ENCODE measurements around the gene LGALS9B.
"Not testable (repeated sequence)": the region's sequence is repeated elsewhere in the genome, so short reads cannot be mapped to it uniquely, and the experiment has no call there.

LGALS9B gene

DNA sequence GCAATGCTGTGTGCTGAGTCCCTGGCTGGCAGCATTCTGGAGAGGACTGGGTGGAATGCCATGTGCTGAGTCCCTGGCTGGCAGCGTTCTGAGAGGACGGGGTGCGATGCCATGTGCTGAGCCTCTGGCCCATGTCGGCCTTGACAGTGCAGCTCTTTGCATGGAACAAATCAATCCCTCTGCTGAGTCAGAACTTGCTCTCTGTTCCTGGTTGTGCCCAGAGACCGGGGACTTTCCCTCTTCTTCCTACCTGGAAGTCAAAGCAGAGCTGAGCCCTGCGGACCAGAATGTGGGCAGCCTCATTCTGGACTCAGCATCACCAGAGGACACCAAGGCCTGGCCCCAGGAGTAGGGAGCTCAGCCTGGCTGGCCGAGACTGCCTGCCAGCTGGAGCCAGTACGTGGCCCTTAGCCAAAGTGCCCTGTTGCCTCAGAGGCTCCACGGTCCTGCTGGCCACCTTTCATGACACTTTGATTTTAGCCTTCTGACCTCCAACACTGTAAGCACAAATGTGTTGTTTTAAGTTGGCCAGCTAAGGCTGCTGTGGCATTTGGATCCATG, 2.4 kb downstream of the LGALS9B start:
- H3K4me3 ChIP-seq (ENCODE audit: low read length); H3K36me3 ChIP-seq (ENCODE audit: control insufficient read depth, insufficient read depth, low read length); H3K9me3 ChIP-seq (ENCODE audit: control insufficient read depth, low read length); H3K9ac ChIP-seq (ENCODE audit: low read length); H3K27me3 ChIP-seq (ENCODE audit: control insufficient read depth, insufficient read depth, low read length); H3K4me1 ChIP-seq (ENCODE audit: control insufficient read depth, insufficient read depth, low read length): not testable (repeated sequence)

DNA sequence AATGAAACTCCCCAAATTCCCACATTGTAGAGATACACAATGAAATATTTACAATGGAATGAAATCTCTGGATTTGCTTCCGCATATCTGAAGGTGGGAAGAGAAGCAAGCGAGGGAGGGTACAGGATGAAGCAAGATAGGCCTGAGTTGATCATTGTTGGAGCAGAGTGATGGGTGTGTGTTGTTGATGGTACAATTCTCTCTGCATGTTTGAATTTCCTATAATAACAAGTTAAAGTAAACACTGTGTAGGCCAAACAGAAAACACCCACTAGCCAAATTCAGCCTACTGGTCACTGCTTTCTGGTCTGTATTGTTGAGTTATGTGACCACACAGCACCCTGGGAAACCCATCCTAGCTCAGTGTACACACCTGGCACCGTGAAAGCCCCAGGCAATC, 5.2 kb downstream of the LGALS9B start:
- H3K9ac ChIP-seq (ENCODE audit: low read length); H3K36me3 ChIP-seq (ENCODE audit: control insufficient read depth, insufficient read depth, low read length); H3K9me3 ChIP-seq (ENCODE audit: control insufficient read depth, low read length); H3K4me1 ChIP-seq (ENCODE audit: control insufficient read depth, insufficient read depth, low read length); H3K27me3 ChIP-seq (ENCODE audit: control insufficient read depth, insufficient read depth, low read length); H3K4me3 ChIP-seq (ENCODE audit: low read length): not testable (repeated sequence)

GRCh38 chr17:20457848-20458381, 9.4 kb downstream of the LGALS9B start:
- not testable (repeated sequence) for H3K4me3 ChIP-seq (ENCODE audit: low read length); H3K4me1 ChIP-seq (ENCODE audit: control insufficient read depth, insufficient read depth, low read length); H3K9me3 ChIP-seq (ENCODE audit: control insufficient read depth, low read length); H3K36me3 ChIP-seq (ENCODE audit: control insufficient read depth, insufficient read depth, low read length); H3K9ac ChIP-seq (ENCODE audit: low read length); H3K27me3 ChIP-seq (ENCODE audit: control insufficient read depth, insufficient read depth, low read length)

DNA sequence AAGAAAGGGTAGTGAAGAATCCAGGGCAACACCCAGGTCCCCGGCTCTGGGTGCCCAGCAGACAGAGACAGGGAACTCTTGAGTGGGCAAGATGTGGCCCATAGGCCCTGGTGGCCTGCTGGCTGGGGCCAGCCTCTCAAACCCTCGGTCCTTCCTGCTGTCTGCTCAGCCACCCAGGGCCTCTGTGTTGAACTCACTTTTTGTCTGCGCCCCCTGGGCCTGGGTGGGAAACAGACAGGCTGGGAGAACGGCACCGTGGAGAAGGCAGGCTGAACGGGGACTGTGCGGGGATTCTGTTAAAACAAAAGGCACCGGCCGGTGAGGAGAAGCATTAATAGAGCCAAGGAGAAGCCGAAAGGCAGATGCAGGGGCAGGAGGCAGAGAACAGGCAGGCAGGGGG, 12.2 kb downstream of the LGALS9B start:
- not testable (repeated sequence) for H3K4me1 ChIP-seq (ENCODE audit: control insufficient read depth, insufficient read depth, low read length); H3K27me3 ChIP-seq (ENCODE audit: control insufficient read depth, insufficient read depth, low read length); H3K36me3 ChIP-seq (ENCODE audit: control insufficient read depth, insufficient read depth, low read length); H3K4me3 ChIP-seq (ENCODE audit: low read length); H3K9ac ChIP-seq (ENCODE audit: low read length); H3K9me3 ChIP-seq (ENCODE audit: control insufficient read depth, low read length)

DNA sequence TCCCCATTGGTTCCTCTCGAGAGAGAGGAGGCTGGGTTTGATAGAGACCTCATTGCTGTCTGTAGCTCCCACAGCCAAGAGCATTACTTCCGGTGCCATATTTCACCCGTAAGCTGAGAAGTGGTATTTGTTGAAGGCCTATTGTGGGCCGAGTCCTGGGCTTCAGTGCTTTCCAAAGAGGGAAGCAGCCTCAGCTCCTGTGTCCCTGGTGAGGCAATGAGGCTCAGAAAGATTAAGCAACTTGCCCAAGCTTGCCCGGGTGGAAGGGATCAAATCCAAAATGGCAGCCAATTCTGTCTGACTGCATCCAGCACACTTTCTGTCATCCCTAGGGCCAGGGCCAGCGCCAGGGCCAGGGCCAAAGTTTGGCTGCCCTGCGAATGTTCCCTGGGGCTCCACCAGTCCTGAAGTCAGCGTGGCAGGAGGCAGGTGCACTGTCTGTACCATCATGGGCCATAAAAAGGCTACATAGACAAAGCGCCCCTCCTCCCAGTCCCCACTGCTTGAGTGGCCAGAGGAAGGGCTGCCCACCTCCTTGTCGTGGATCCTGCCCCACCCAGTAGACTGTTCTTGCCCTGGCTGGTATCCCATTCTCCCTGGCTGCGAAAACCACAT, 13.4 kb downstream of the LGALS9B start:
- not testable (repeated sequence) for H3K9ac ChIP-seq (ENCODE audit: low read length); H3K36me3 ChIP-seq (ENCODE audit: control insufficient read depth, insufficient read depth, low read length); H3K4me3 ChIP-seq (ENCODE audit: low read length); H3K4me1 ChIP-seq (ENCODE audit: control insufficient read depth, insufficient read depth, low read length); H3K9me3 ChIP-seq (ENCODE audit: control insufficient read depth, low read length); H3K27me3 ChIP-seq (ENCODE audit: control insufficient read depth, insufficient read depth, low read length)

DNA sequence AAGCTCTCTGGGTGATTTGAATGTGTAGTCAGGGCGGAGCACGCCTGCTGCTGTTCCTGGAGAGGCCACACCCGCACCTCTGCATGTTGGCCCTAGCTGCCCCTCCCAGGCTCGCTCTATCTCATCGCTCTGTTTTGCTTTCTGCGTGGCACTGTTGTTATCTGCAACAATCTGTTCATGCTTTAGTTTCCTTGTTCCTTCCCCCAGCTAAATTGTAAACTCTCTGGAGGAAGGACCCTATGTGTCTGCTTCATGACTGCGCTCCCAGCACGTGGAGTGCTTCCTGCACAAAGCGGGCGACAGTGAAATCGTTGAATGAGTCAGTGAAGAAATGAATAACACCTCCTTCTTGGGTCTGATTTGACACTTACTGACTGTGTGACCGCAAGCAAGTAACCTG, 16.5 kb downstream of the LGALS9B start:
- H3K36me3 ChIP-seq (ENCODE audit: control insufficient read depth, insufficient read depth, low read length); H3K4me3 ChIP-seq (ENCODE audit: low read length); H3K9ac ChIP-seq (ENCODE audit: low read length); H3K9me3 ChIP-seq (ENCODE audit: control insufficient read depth, low read length); H3K4me1 ChIP-seq (ENCODE audit: control insufficient read depth, insufficient read depth, low read length); H3K27me3 ChIP-seq (ENCODE audit: control insufficient read depth, insufficient read depth, low read length): not testable (repeated sequence)

GRCh38 chr17:20447534-20448321, 19.6 kb downstream of the LGALS9B start:
- H3K4me1 ChIP-seq (ENCODE audit: control insufficient read depth, insufficient read depth, low read length); H3K36me3 ChIP-seq (ENCODE audit: control insufficient read depth, insufficient read depth, low read length); H3K27me3 ChIP-seq (ENCODE audit: control insufficient read depth, insufficient read depth, low read length); H3K9me3 ChIP-seq (ENCODE audit: control insufficient read depth, low read length); H3K9ac ChIP-seq (ENCODE audit: low read length); H3K4me3 ChIP-seq (ENCODE audit: low read length): not testable (repeated sequence)

DNA sequence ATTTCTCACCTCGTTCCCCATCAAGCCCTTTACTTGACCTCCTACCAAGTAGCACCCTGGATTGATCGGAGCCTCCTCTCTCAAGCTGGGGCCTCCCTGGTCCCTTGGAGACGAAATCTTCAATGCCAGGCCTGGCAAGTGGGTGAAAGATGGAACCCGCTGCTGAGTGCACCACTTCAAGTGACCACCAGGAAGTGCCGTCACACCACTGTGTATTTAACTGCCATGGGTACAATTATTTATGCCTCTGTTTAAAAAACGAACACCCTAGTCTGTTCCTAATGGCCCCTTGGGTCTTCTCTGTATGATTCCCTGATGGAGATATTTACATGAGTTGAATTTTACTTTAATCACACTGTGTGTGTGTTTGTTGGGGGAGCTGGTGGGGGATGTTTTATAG, 20.4 kb downstream of the LGALS9B start:
- H3K4me1 ChIP-seq (ENCODE audit: control insufficient read depth, insufficient read depth, low read length); H3K9me3 ChIP-seq (ENCODE audit: control insufficient read depth, low read length); H3K27me3 ChIP-seq (ENCODE audit: control insufficient read depth, insufficient read depth, low read length); H3K9ac ChIP-seq (ENCODE audit: low read length); H3K36me3 ChIP-seq (ENCODE audit: control insufficient read depth, insufficient read depth, low read length); H3K4me3 ChIP-seq (ENCODE audit: low read length): not testable (repeated sequence)

DNA sequence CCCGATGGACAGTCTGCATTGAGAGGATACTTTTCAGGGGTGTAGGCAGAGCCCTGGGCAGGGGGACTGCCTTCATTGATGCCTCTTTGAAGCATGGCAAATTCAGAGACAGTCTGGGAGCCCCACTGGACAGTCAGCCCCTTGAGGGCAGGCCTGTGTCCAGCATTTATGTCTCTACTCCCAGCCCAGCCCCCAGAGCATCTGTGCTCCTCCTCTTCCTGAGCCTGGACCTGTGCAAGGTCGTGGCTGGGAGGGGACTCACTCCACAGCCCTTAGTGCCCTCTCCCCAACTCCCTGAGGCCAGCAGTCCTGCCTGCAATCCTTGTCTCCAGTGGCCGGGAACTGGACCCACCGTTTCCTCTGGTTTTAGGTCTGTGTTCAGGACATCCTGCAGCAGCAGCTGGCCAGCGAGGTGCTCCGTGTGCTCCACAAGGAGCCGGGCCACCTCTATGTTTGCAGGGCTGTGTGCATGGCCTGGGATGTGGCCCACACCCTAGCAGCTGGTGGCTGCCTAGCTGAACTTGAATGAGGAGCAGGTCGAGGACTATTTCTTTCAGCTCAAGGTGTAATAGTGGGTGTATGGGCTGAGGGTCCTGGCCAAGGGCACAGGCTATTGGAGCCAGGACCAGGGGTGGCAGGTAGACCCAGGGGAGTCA, 22.6 kb downstream of the LGALS9B start:
- not testable (repeated sequence) for H3K9ac ChIP-seq (ENCODE audit: low read length); H3K9me3 ChIP-seq (ENCODE audit: control insufficient read depth, low read length); H3K36me3 ChIP-seq (ENCODE audit: control insufficient read depth, insufficient read depth, low read length); H3K4me1 ChIP-seq (ENCODE audit: control insufficient read depth, insufficient read depth, low read length); H3K27me3 ChIP-seq (ENCODE audit: control insufficient read depth, insufficient read depth, low read length); H3K4me3 ChIP-seq (ENCODE audit: low read length)

DNA sequence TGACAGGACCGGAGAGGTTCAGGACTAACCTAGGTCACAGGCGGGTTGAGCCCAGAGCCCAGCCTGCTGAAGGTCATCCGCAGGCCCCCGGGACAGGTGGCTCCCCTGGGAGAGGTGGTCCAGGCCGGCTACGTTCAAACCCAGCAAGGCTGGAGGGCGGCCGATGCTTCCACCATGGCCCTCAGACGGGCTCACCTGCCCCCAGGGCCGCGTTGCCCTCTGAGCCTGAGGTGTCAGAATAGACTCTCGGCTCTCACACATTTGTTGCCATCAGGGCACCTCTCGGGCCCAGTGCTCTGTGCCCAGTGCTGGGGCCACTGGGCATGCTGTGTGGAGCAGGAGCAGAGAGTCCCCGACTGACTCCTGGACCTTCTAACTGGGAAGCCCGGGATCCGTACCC, 23.2 kb downstream of the LGALS9B start:
- H3K4me1 ChIP-seq (ENCODE audit: control insufficient read depth, insufficient read depth, low read length), result not testable (repeated sequence)

DNA sequence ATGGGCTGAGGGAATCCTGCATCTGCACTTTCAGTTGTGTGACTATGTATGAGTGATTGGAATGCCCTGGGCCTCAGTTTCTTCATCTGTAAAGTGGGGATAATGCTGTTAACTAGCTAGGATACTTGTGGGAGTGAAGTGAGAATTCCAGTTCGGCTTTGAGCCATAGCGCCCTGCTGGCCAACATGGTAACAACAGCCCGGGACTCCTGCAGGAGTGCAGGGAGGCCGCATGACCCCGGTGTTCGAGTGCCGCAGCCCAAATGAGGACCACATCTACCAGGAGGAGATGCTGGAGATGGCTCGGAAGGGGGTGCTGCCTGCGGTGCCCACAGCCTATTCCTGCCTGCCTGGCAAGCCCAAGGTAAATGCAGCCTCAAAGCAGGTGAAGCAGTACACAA, 23.7 kb downstream of the LGALS9B start:
- H3K36me3 ChIP-seq (ENCODE audit: control insufficient read depth, insufficient read depth, low read length); H3K9me3 ChIP-seq (ENCODE audit: control insufficient read depth, low read length); H3K27me3 ChIP-seq (ENCODE audit: control insufficient read depth, insufficient read depth, low read length); H3K9ac ChIP-seq (ENCODE audit: low read length); H3K4me1 ChIP-seq (ENCODE audit: control insufficient read depth, insufficient read depth, low read length); H3K4me3 ChIP-seq (ENCODE audit: low read length): not testable (repeated sequence)

More for the DNA sequence above, 23.2 kb downstream of the LGALS9B start:
- H3K9ac ChIP-seq (ENCODE audit: low read length); H3K27me3 ChIP-seq (ENCODE audit: control insufficient read depth, insufficient read depth, low read length); H3K9me3 ChIP-seq (ENCODE audit: control insufficient read depth, low read length); H3K36me3 ChIP-seq (ENCODE audit: control insufficient read depth, insufficient read depth, low read length); H3K4me3 ChIP-seq (ENCODE audit: low read length): not testable (repeated sequence)

DNA sequence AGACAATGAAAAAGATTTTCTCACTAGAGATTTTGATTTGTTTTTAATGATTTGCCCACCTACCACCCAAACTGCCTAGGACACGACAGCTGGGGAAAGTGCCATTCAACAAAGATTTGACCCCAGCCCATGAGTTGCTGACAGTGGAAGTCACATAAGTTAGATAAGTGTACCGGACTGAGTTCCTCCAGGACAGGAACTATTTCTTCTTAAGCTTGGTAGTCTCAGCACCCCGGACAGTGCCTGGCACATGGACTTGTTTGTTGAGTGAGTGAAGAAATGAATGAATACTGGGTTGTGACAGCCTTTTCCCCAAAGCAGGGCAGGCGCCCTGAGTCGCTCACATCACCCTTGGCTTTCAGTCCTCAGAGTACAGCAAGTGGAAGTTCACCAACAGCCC, 26.7 kb downstream of the LGALS9B start:
- H3K9ac ChIP-seq (ENCODE audit: low read length); H3K27me3 ChIP-seq (ENCODE audit: control insufficient read depth, insufficient read depth, low read length); H3K36me3 ChIP-seq (ENCODE audit: control insufficient read depth, insufficient read depth, low read length); H3K4me1 ChIP-seq (ENCODE audit: control insufficient read depth, insufficient read depth, low read length); H3K4me3 ChIP-seq (ENCODE audit: low read length); H3K9me3 ChIP-seq (ENCODE audit: control insufficient read depth, low read length): not testable (repeated sequence)
